Activated T-cell treated with anti-CD3 and anti-CD28 coated beads, Interleukin-2, amount 50 U/mL, for 1 hour (primary cell): ENCODE data around the gene COL11A2.

ENCODE experiments used
- DNase-seq: peaks from one replicate; pipeline ENCODE4 v3.0.0-alpha.2; 2020

COL11A2 gene

DNA sequence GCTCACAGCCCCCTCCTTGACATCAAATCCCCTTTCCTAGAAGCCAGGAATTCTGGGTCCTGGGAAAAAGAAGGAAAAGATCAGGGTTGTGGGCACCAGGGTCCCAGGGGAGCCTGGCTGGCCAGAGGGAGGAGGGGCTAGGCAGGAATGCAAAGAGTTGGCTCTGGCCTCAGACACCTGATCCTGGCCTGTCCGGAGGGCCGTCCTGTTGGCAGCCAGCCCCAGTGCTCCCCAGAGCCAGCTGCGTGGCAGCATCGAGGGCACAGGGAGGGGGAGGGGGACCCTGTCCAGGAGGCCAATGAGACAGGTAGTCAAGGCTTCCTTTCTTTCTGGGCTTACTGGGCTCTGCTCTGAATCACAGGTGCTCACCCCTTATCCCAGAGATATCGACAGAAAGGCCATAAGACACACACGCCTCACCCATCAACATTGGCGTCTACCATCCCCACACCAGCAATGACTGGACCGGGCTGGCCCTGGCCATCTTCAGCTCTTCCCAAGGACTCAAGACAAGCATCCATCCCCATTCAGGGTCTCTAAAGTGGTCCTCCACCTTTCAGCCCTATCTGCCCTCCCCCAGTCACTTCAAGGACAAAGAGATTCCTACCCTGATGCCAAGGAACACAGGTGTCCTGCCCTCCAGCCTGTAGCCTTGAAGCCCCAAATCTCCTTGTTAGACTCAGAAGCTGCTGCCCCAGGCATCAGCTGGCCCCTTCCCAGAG lies 723 bp downstream of the COL11A2 start:
- DNase-seq: no peak

GRCh38 chr6:33190504-33191107 lies 1.7 kb downstream of the COL11A2 start:
- DNase-seq: no peak

GRCh38 chr6:33189625-33190448 lies 2.4 kb downstream of the COL11A2 start:
- no peak for DNase-seq

GRCh38 chr6:33189164-33189563 lies 3.1 kb downstream of the COL11A2 start:
- no peak for DNase-seq

- no peak for DNase-seq
Observed at GRCh38 chr6:33187809-33188208, 4.5 kb downstream of the COL11A2 start.

GRCh38 chr6:33185654-33186187 lies 6.5 kb downstream of the COL11A2 start:
- DNase-seq: no peak

DNA sequence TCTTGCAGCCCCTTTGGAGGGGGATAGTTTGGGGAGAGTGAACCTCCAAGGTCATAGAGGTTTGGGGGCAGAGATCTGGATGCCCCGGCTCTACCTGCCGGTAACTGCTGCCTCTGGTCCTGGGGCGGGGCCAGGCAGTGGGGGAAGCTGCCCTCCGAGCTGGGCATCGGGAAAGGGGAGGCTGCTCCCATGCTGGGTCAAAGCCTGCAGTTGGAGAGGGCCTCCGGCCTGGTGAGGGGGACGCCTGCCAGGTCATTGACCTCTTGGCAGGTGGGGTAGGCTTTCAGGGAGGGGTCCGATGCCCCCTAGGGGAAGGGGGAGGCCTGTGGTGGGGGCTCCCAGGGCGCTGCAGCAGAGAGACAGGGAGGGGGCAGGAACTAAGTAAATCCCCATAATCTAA lies 7.1 kb downstream of the COL11A2 start:
- DNase-seq: no peak

DNA sequence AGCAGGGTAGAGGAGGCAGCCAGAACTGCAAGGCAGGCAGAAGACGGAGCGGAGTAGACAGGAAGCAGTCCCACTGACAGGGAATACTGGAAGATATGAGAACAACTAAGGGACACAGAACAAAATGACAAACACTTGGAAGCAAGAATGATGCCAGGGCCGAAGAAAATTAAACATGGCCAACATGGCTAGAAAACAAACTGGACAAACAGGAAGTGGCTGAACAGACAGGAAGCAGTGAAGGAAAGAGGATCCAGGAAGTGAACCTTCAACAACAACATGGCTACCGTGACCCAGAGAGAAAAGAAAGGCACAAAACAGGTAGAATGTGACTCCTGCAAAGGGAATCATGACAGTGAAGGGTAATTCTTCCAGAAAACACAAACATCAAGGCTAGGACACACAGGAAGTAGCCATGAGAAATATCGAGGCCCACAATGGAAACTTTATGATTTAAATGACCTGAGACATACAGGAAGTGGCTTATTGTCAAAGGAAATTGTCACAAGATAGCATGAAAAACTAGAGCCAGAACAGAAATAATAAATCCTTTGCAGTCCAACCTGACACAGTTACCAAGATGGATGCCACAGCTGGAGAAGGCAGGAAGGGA lies 9.1 kb downstream of the COL11A2 start:
- DNase-seq: no peak

DNA sequence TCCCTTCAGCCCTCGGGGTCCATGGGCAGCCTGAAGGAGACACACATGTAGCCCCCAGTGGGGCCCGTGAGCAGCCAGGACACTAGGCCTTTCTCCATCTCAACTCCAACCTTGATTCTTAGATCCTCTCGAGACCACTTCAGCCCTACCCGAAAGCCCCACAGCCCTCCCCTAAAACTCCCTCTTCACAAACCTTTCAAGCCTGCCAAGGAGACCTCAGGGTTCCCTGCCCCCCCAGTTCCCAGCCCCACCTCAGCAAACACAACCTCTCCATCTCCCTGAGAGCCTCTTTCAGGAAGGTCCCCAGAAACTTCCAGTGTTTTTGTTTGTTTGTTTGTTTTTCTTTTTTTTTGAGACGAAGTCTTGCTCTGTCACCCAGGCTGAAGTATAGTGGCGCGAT lies 11.1 kb downstream of the COL11A2 start:
- no peak for DNase-seq

DNA sequence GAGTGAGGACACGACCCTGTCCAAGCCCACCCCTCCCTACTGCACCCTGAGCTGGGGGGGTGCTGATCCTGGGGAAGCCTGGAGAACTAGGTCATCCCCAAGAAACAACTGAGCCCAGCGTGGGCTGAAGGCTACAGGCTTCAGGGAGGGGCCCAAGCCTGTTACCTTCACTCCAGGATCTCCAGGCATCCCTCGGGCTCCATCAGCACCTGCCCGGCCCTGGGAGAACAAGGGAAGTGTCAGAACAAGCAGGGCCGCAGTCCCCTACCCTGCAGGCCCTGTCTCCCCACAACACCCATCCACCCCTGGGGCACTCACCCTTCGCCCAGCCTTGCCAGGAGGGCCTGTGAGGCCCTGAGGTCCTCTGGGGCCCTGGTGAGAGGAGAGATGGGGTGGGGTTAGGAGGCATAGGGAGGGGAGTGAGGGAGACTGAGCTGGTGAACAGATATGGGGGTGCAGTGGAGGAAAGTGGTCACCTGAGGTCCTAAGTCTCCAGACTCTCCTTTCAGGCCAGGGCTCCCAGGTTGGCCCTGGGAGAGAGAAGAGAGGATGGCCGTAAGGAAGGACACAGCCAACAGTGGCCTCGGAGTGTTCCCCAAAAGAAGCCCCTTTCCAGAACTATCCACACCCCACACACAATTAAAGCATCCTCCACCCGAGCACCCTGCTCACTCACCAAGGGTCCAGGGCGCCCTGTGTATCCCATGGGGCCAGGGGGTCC lies 13.4 kb downstream of the COL11A2 start:
- DNase-seq: no peak

- no peak for DNase-seq
Observed at GRCh38 chr6:33177552-33178446, 14.5 kb downstream of the COL11A2 start.

DNA sequence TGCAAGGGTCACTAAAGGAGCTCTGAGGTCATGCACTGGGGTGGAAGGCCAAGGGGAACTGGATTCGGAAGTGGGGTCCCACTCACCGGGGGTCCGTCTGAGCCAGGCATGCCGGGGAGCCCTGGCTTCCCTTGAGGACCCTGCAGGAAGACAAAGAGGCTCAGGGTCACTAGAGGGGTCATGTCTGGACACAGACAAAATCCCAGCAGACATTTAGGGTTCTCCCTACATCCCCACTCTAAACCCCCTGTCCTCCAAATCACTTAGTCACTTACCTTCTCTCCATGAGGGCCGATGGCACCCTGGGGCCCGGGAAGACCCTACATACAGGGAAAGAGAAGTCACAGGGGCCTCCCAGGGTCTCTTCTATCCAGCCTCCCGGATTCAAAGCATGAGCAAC lies 15.4 kb downstream of the COL11A2 start:
- no peak for DNase-seq

DNA sequence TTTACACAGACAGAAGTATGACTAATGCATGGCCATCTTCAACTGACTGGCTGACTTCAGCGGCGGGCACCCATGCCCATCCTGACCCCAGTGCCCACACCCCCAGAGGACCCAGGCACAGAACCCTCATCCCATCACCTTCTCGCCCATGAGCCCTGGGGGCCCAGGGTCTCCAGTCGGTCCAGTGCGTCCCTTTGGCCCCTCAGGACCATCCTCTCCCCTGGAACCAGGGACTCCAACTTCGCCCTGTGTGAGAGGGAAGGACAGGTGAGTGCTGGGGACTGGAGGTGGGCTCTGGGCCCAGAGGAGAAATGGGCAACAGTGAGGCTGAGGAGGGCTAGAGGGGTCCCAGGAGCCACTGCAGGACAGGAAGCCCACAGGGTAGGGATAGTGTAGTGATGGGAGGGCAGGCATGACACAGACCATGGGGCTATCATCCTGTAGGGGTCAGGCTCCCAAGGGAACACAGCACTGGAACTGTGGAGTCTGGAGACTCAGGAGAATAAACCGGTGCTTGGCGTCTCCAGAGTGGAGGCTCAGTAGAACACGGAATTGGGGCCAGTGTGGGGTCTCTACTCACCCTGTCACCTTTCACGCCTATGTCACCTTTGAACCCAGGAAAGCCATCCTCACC lies 16.7 kb downstream of the COL11A2 start:
- no peak for DNase-seq

GRCh38 chr6:33174784-33175183 lies 17.5 kb downstream of the COL11A2 start:
- DNase-seq: no peak

- DNase-seq: no peak
Observed at GRCh38 chr6:33173535-33174180, 18.6 kb downstream of the COL11A2 start.

DNA sequence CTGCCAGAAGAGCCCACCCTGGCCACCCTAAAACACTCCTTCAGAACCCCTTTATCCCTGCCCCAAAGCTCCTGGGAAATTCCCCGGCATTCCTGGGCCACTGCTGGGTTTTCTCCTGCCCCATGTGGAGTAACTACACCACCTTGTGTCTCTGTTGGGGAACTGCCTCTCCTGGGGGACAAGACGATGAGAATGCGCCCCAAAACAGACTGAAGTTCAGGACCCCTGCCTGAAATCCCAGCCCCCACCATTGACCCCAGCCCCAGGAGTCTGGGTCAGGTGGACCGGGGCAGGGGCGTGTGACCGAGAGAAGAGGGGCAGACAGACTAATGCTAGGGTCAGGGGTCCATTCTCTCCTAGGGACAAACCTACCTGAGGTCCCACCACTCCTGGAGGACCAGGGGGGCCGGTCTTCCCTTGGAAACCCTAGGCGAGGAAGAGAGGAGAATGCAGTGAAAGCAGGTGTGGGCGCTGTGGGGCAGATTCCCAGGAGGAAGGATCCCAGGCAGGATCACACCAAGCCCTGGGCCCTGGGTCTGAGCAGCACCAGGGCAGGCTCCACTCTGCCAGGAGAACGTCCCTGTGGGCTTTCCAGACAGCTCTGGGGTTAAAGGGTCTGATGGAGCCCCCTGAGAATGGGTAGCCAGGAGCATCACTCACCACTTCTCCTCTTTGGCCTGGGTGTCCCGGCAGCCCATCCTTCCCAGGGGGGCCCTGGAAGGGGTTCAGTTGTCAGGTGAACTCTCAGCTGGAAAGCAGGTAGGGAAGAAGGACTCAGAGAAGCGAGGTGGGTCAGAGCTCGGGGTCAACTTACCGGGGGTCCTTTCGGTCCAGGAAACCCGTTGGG lies 19.4 kb downstream of the COL11A2 start:
- no peak for DNase-seq

GRCh38 chr6:33171880-33172687 lies 20.2 kb downstream of the COL11A2 start:
- DNase-seq: no peak
